GM19240 (cell line): ENCODE measurements around the gene NSG2.

Experiments
- DNase-seq: peaks from one replicate; pipeline ENCODE4 v3.0.0; 2011; ENCODE audit warnings: low spot score; ENCODE audit not compliant: insufficient read length

NSG2 gene

GRCh38 chr5:174149426-174149825 lies 103.9 kb downstream of the NSG2 start:
- DNase-seq: no peak

GRCh38 chr5:174149989-174150388 lies 104.5 kb downstream of the NSG2 start:
- no peak for DNase-seq

- no peak for DNase-seq
These were observed 106.2 kb downstream of the NSG2 start for GRCh38 chr5:174151599-174152181.

GRCh38 chr5:174154559-174154958 lies 109.1 kb downstream of the NSG2 start:
- DNase-seq: no peak

GRCh38 chr5:174155281-174155680 lies 109.8 kb downstream of the NSG2 start:
- DNase-seq: no peak

GRCh38 chr5:174155706-174156105 lies 110.2 kb downstream of the NSG2 start:
- DNase-seq: no peak

- DNase-seq: no peak
These were observed 111.5 kb downstream of the NSG2 start for GRCh38 chr5:174157048-174157447.
